HepG2 (cell line): ENCODE measurements around the gene DST. TPM values are rescaled to one million over a fixed set of nuclear protein-coding genes. Genes with fewer than 3 reads are reported as not detected.

Source experiments
- ATAC-seq: fragments of 200-7000 bp; cut with Tn5 transposase; 3 replicates; pipeline ENCODE4 v1.9.1; 2020; ENCODE audit warnings: mild to moderate bottlenecking, moderate library complexity
- BruUV-seq: library from RNA; stranded (reverse); fragments of 400-500 nt; replicated peaks from 2 replicates; lab custom pipeline; 2021; lab: Mats Ljungman, UMichigan
- CTCF ChIA-PET: fragments of 300-600 bp; formaldehyde crosslinking; extraction: SDS; loops from one replicate; lab custom pipeline; 2021; ENCODE audit warnings: low total read pairs, inconsistent platforms, low intra/inter-chr PET ratio; lab: Yijun Ruan, JAX
- POLR2A ChIA-PET: fragments of 350-600 bp; sonication (Branson Sonifier 250); formaldehyde crosslinking; loops from one replicate; lab custom pipeline; 2020; ENCODE audit warnings: antibody characterized with exemption, inconsistent platforms; lab: Yijun Ruan, JAX
- DNase-seq: peaks from one replicate; pipeline ENCODE4 v3.0.0-alpha.2; 2015; ENCODE audit warnings: low spot score
- FAIRE-seq: peaks from 3 replicates; lab custom pipeline; 2011; peaks lifted over from hg19 to GRCh38; lab: Jason Lieb, UNC
- H2AFZ ChIP-seq: one replicate; pipeline ENCODE4 v1.6.1; 2011; ENCODE audit warnings: low read length, inconsistent platforms
- H3K27ac ChIP-seq: fragments of 300-600 bp; 3 replicates; pipeline ENCODE4 v1.8.0; 2011; ENCODE audit warnings: mixed run types, mild to moderate bottlenecking, mixed read lengths, low read length, inconsistent platforms; ENCODE audit not compliant: insufficient read depth; ENCODE audit errors: extremely low read length
- H3K27me3 ChIP-seq, 2 experiments: fragments of 200-600 bp in 1 of 2; 2 replicates in 1 of 2; 3 replicates in 1 of 2; pipeline versions ENCODE4 v1.6.0 to v1.8.0; 2011; ENCODE audit warnings: low read length in 2 of 2, mild to moderate bottlenecking in 2 of 2, moderate library complexity in 2 of 2, inconsistent platforms in 1 of 2; ENCODE audit not compliant: insufficient read depth in 2 of 2, control insufficient read depth in 1 of 2
- H3K36me3 ChIP-seq, 2 experiments: fragments of 200-600 bp in 1 of 2; replicated peaks in 1 of 2; 2 replicates in 1 of 2; 3 replicates in 1 of 2; pipeline versions ENCODE4 v1.5.1 to v1.8.0; 2011; ENCODE audit warnings: low read length in 2 of 2, inconsistent platforms in 1 of 2; ENCODE audit not compliant: insufficient read depth in 2 of 2, control insufficient read depth in 1 of 2
- H3K4me1 ChIP-seq: 2 replicates; pipeline ENCODE4 v1.5.1; 2012; ENCODE audit warnings: low read length, inconsistent platforms; ENCODE audit not compliant: insufficient read depth
- H3K4me2 ChIP-seq: 2 replicates; pipeline ENCODE4 v1.6.0; 2011; ENCODE audit warnings: low read depth, low read length, inconsistent platforms
- H3K4me3 ChIP-seq, 3 experiments: fragments of 200-600 bp in 1 of 3; sonication (generic), shearing (Covaris generic) in 1 of 3; replicated peaks in 1 of 3; 2 replicates each; pipeline ENCODE4 v1.5.1; 2011 to 2016; ENCODE audit warnings: low read length in 3 of 3, inconsistent platforms in 2 of 3, low read depth in 2 of 3, mild to moderate bottlenecking in 2 of 3, control low read depth in 1 of 3, mixed read lengths in 1 of 3; ENCODE audit not compliant: insufficient read depth in 1 of 3
- H3K79me2 ChIP-seq: one replicate; pipeline ENCODE4 v1.6.1; 2011; ENCODE audit warnings: low read length, inconsistent platforms; ENCODE audit not compliant: insufficient read depth
- H3K9ac ChIP-seq: 2 replicates; pipeline ENCODE4 v1.6.0; 2011; ENCODE audit warnings: mild to moderate bottlenecking, low read depth, low read length, inconsistent platforms; ENCODE audit not compliant: insufficient read depth
- H3K9me3 ChIP-seq: 2 replicates; pipeline ENCODE4 v1.5.1; 2012; ENCODE audit warnings: mild to moderate bottlenecking, low read length
- H4K20me1 ChIP-seq: 2 replicates; pipeline ENCODE4 v1.6.0; 2011; ENCODE audit warnings: inconsistent platforms, mild to moderate bottlenecking, low read length, moderate library complexity; ENCODE audit not compliant: insufficient read depth
- ARNT ChIP-seq: fragments of 450-650 bp; IDR thresholded peaks from 2 replicates; pipeline ENCODE4 v1.6.1; 2017
- FOXO4 ChIP-seq: sonication (generic); formaldehyde crosslinking; conservative IDR thresholded peaks from 2 replicates; pipeline ENCODE4 v1.8.1; 2023; ENCODE audit warnings: missing genetic modification reagents
- GFI1 ChIP-seq: sonication (generic); formaldehyde crosslinking; IDR thresholded peaks from 2 replicates; pipeline ENCODE4 v1.5.0; 2020; ENCODE audit warnings: missing genetic modification reagents, mild to moderate bottlenecking, borderline replicate concordance
- TCF7L2 ChIP-seq: IDR thresholded peaks from 2 replicates; pipeline ENCODE4 v1.6.1; 2011; ENCODE audit warnings: mild to moderate bottlenecking, low read depth, low read length, moderate library complexity
- ZNF256 ChIP-seq: sonication (generic); formaldehyde crosslinking; conservative IDR thresholded peaks from 2 replicates; pipeline ENCODE4 v1.4.0; 2020; ENCODE audit warnings: missing genetic modification reagents
- ZNF589 ChIP-seq: sonication (generic); formaldehyde crosslinking; conservative IDR thresholded peaks from 2 replicates; pipeline ENCODE4 v1.8.0; 2022; ENCODE audit warnings: mild to moderate bottlenecking, moderate library complexity, missing genetic modification reagents
- ZNF740 ChIP-seq: sonication (generic); formaldehyde crosslinking; IDR thresholded peaks from 2 replicates; pipeline ENCODE4 v1.4.0; 2020; ENCODE audit warnings: missing genetic modification reagents
- WGBS: methylation state at CpG from one replicate; pipeline ENCODE4 v1.1.6; 2017; ENCODE audit warnings: low lambda C conversion rate; 5-methylcytosine and 5-hydroxymethylcytosine counted together
- in situ Hi-C: cut with HindIII; loops from 2 replicates; pipeline ENCODE4 v1.10.0; 2017; ENCODE audit warnings: low pct_unique_long_range_greater_than_20kb; ENCODE audit not compliant: extremely low pct_ligation_motif_present
- intact Hi-C: fragments of 100-400 bp; cut with micrococcal nuclease; formaldehyde crosslinking; loops from one replicate; pipeline ENCODE4 v1.10.0; 2022; ENCODE audit not compliant: unreplicated experiment
- polyA plus RNA-seq, 8 experiments: library from polyadenylated mRNA; depleted of rRNA in 3 of 8; stranded (reverse) in 7 of 8; unstranded in 1 of 8; fragments of >200 nt; fragmentation: Illumina TruSeq in 4 of 8; extraction: Trizol in 4 of 8; gene quantifications; 2 replicates each; pipeline versions ENCODE4 v1.2.1 to v1.2.3, GENCODE V29; 2011 to 2016; ENCODE audit warnings: low read depth in 4 of 8, missing spikeins in 1 of 8, mixed read lengths in 1 of 8; ENCODE audit not compliant: insufficient read depth in 1 of 8
- total RNA-seq, 5 experiments: library from RNA; depleted of rRNA; stranded (reverse); fragments of >200 nt; fragmentation: Illumina TruSeq; extraction: Trizol; gene quantifications; 2 replicates each; pipeline ENCODE4 v1.2.3, GENCODE V29; 2016; ENCODE audit warnings: low read depth in 1 of 5
- TF ChIP-seq, protein P1 (sequence below): sonication (generic); formaldehyde crosslinking; conservative IDR thresholded peaks from 2 replicates; pipeline ENCODE4 v1.4.0; 2020; ENCODE audit warnings: missing genetic modification reagents

The DST gene
- total and polyA plus RNA-seq, 2 of the 13 experiments (the other 11 are each of a cell fraction or from before 2014, with no cell fraction given) = 64.4 to 89.0 TPM

- Histone ChIP-seq H4K20me1 (no peaks in the 10 kb centered on the region), H3K4me2 (no peak overlapping the region), H3K9me3 (no peaks in the 10 kb centered on the region), H3K36me3 (peaks cover 14 to 43% of the 10 kb centered on the region in 2 experiments), H3K27ac (no peak overlapping the region), H3K4me3 (no peak overlapping the region), H3K27me3 (no peaks in the 10 kb centered on the region), H2AFZ (no peak overlapping the region), H3K4me1 (peaks cover 24% of the 10 kb centered on the region), H3K79me2 (no peaks in the 10 kb centered on the region), H3K9ac (no peak overlapping the region)
- CTCF ChIA-PET = no interaction called here
- WGBS = 94% methylated on average over 4 of the region's 4 CpGs
- intact Hi-C loops (no loop called here), in situ Hi-C loops (no loop called here)
- no peak for ATAC-seq
- FAIRE-seq = no peak
- no peak for DNase-seq
- TF ChIP-seq, protein P1, sequence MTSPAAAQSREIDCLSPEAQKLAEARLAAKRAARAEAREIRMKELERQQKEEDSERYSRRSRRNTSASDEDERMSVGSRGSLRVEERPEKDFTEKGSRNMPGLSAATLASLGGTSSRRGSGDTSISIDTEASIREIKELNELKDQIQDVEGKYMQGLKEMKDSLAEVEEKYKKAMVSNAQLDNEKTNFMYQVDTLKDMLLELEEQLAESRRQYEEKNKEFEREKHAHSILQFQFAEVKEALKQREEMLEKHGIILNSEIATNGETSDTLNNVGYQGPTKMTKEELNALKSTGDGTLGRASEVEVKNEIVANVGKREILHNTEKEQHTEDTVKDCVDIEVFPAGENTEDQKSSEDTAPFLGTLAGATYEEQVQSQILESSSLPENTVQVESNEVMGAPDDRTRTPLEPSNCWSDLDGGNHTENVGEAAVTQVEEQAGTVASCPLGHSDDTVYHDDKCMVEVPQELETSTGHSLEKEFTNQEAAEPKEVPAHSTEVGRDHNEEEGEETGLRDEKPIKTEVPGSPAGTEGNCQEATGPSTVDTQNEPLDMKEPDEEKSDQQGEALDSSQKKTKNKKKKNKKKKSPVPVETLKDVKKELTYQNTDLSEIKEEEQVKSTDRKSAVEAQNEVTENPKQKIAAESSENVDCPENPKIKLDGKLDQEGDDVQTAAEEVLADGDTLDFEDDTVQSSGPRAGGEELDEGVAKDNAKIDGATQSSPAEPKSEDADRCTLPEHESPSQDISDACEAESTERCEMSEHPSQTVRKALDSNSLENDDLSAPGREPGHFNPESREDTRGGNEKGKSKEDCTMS (CRISPR knock-in tag) = no peak
- TF ChIP-seq ZNF740 (CRISPR knock-in tag) = no peak
- TF ChIP-seq ZNF256 = no peak
- TF ChIP-seq GFI1 (CRISPR knock-in tag) = no peak
- TF ChIP-seq ZNF589 = no peak
- no peak for TF ChIP-seq ARNT
- TF ChIP-seq FOXO4 = no peak
- TF ChIP-seq TCF7L2 = no peak
- POLR2A ChIA-PET = no interaction called here
- no TSS peak for BruUV-seq
Measured at GRCh38 chr6:56524891-56525703, 117.6 kb downstream of the DST start.
